ENCODE data around the gene TMEM187. TPM values are rescaled to one million over a fixed set of nuclear protein-coding genes. Genes with fewer than 3 reads are reported as not detected.
"Not testable (repeated sequence)": the region's sequence is repeated elsewhere in the genome, so short reads cannot be mapped to it uniquely, and the experiment has no call there.

TMEM187 gene
- total RNA-seq, 1 experiment from 2014 or later: 0.97 TPM

DNA sequence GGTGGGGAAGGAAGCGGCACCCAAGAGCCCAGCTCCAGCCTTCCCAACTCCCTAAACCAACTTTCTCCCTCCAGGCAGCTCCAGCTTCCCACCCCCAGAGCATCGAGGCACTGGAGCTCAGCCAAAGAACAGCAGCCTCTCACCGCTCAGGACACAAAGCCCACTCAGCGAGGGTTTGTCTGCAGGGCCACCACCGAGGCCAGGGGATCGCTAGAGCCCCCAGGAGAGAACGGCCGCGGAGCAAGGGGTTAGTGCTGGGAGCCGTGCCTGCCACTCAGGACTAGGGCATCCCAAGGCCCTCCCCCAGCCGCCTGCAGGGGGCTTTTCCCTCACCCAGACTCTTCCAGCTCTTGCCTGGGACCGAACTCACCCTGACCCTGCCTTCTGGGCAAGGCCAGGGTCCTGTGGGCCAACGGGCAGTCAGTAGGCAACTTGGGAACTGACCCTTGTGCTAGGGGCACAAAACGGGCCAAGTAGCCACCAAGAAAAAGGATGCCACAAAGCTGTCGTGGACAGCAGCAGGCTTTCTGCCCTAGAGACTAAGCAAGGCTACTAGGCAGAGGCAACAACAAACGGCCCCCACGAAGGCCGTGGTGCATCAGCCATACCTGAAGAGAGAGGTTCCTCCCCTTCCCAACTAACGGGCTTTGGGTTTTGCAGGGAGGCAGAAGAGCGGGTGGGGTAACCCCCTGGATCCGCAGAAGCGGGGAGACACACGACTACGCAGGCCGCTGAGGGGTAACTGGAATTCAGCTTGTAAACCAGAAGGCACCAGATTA lies 3.2 kb upstream of the TMEM187 start:
- Histone ChIP-seq H3K9me3 (replicated peaks) (no peaks in the 10 kb centered on the region), H3K4me1 (peaks cover 5% of the 10 kb centered on the region), H3K27me3 (no peaks in the 10 kb centered on the region), H3K36me3 (peaks cover 8% of the 10 kb centered on the region; the same call in 1 of the 2 replicates), H3K4me3 (peak overlapping the region; percentile 97), H3K27ac (peak overlapping the region; percentile 54)
- peak in 1 of 2 experiments; percentile 13 for DNase-seq

DNA sequence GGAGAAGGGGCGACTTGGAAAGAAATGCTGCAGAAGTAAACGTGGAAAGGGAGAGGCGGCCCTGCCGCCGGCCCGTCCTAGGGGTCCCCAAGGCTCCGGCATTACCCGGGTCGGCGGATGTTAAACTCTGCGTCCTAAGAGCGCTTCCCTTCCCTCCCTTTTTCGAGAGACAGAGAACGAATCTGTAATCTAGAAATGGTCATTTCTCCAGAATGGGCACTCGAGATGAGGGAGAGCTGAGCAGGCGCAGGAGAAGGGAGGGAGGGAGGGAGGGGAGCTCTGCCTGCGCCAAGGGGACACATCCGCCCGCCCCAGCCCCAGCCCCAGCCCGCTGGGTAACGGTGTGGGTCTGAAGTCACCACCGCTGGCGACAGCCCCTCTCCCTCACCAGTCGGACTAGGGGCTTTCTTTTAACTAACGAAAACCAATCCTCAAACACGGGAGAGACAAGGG lies 2.6 kb upstream of the TMEM187 start:
- H3K36me3 ChIP-seq: peaks cover 8% of the 10 kb centered on the region; the same call in 1 of the 2 replicates
- H3K27ac ChIP-seq: peak overlapping the region; percentile 54
- no peaks in the 10 kb centered on the region for H3K9me3 ChIP-seq (replicated peaks)
- DNase-seq: no peak
- peaks cover 5% of the 10 kb centered on the region for H3K4me1 ChIP-seq
- peak overlapping the region; percentile 97 for H3K4me3 ChIP-seq
- H3K27me3 ChIP-seq: no peaks in the 10 kb centered on the region

DNA sequence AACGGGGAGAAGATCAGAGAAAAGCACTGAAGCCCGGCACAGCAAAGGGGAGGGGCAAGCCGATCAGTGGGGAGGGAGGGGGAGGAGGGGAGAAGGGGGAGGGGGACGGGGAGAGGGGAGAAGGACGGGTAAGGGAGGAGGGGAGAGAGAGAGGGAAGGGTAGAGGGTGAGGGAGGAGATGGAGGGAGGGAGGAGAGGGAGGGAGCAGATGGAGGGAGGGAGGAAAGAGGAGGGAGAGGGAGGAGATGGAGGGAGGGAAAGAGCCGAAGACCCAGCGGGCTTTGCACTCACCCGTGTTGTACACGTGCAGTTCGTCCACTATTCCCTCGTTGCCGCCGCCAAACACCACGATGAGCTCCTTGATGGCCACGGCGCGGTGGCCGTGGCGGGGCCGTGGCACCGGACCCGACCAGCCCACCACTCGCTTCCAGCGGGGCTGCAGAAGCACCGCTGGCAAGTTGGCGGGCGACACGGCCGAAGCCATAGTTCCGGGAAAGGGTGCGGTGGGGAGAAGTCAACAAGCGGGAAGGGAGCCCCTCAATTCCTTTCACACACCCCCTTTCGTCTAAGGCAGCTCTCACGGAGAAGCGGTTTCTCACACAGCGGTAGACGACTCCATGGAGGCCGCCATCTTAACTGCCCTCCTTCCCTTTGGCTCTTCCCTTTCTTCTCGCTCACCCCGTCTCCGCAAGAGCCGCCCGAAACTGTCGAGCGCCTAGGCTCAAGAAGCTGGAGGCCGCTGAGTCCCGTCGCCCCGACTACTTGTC lies 2.0 kb upstream of the TMEM187 start:
- peak overlapping the region; percentile 97 for H3K4me3 ChIP-seq
- peak; percentile 59 to 67 for DNase-seq
- H3K36me3 ChIP-seq: peaks cover 8% of the 10 kb centered on the region; the same call in 1 of the 2 replicates
- H3K27ac ChIP-seq: peak overlapping the region; percentile 100
- H3K9me3 ChIP-seq (replicated peaks): no peaks in the 10 kb centered on the region
- peaks cover 5% of the 10 kb centered on the region for H3K4me1 ChIP-seq
- no peaks in the 10 kb centered on the region for H3K27me3 ChIP-seq

DNA sequence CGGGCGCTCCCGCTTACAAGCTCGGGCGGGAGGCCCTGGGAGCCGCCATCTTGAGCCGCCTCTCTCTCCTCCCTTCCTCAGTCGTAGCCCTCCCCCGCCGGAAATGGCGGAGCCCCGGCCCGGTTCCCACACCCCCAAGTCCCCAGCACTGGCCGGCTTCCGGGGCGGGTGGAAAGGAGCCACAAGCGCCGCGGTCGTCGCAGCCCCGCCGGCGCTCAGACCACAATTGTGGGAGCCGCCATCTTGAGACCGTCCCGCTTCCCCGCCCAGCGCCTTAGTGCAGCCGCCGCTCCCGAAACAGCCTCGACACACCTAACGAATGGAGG lies 1.5 kb upstream of the TMEM187 start:
- peaks cover 8% of the 10 kb centered on the region; the same call in 1 of the 2 replicates for H3K36me3 ChIP-seq
- H3K27me3 ChIP-seq: no peaks in the 10 kb centered on the region
- peak overlapping the region; percentile 100 for H3K27ac ChIP-seq
- peak overlapping the region; percentile 97 for H3K4me3 ChIP-seq
- H3K9me3 ChIP-seq (replicated peaks): no peaks in the 10 kb centered on the region
- peaks cover 5% of the 10 kb centered on the region for H3K4me1 ChIP-seq
- peak; percentile 84 to 87 for DNase-seq

DNA sequence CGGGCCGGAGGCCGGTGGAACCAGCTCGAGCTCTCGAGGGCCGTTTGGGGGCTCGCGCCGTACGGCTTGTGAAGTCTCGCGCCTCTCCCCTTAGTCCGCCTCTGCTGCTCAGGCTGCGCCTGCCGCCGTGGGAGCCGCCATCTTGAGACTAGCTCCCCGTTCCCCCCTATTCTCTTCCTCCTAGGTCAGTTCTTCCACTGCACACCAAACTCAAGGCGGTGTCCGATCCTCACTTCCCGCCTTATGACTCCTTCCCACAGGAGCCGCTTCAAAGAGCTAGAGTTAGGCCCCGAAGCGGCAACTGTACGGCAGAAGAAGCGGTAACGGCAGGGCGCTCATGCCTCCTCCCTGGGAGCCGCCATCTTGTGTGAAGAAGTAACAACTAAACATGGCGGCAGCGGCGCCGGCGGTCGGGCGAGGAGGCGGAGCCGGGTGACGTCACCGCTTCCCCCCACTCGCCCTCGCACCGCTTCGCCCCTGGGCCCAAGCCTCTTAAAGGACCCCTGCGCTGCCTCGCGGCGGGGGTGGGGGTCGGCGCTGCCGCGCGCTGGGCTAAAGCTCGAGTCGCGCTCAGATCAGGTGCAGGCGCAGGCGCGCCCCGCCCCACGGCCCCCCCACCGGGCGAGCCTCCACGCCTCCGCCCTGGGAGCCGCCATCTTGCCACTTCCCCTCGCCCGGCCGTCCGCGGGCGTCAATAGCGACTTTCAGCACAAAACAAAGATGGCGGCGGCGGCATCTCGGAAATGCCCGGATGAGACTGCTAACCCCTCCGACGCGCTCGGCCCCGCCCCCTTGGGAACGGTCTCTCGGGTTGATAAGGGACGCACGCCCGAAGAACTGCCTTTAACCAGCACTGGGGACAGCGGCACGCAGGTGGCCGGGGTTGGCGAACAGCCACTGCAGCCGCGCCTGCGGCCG lies 845 bp upstream of the TMEM187 start, which contains the start of gene HCFC1:
Gene HCFC1 (minus strand): TSS at position 369 of the 918 bp plus-strand sequence. CDS start 978 bp downstream, outside the sequence.
- no peaks in the 10 kb centered on the region for H3K9me3 ChIP-seq (replicated peaks)
- H3K4me3 ChIP-seq: peak within 1 kb of the TSS; percentile 97
- H3K4me1 ChIP-seq: peaks cover 5% of the 10 kb centered on the region
- H3K36me3 ChIP-seq: peaks cover 8% of the 10 kb centered on the region; the same call in 1 of the 2 replicates
- DNase-seq: peak; percentile 91 to 92
- H3K27me3 ChIP-seq: no peaks in the 10 kb centered on the region
- H3K27ac ChIP-seq: peak within 1 kb of the TSS; percentile 100

DNA sequence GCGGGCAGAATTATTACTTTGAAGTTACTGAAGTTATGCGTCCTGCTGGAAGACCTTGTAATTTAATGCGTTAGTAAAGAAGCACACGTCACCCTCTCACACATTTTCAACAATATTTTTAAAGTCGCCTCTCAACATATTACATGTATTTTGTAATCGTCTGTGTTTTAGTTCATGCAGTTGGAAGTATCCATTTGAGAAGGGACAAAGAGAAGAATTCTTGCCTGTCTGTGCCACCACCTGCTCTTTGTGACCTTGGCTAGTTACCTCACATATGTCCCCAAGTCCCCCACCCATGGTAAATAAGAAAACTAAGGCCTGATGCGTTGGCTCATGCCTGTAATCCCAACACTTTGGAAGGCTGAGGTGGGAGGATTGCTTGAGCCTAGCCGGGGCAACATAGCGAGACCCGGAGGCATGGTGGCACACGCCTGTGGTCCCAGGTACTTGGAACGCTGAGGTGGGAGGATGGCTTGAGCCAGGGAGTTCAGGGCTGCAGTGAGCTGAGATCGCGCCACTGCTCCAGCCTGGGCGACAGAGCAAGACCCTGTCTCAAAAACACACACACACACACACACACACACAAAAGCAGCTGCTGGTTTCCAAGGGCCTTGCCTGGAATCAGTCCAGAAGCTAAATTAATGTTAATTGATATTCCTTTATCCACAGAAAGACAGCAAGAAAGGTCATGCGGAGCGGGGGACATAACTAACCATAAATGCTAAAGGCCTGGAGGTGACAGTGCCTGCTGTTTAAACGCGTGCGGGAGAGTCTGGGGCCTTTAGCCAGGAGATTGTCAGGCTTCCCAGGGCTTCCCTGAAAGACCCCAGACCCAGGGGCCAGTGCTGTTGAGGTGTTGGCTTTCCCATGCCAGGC lies 811 bp downstream of the TMEM187 start:
- no peaks in the 10 kb centered on the region for H3K27me3 ChIP-seq
- H3K4me1 ChIP-seq: peaks cover under 1% of the 10 kb centered on the region
- peaks cover 3% of the 10 kb centered on the region; the same call in 1 of the 2 replicates for H3K36me3 ChIP-seq
- DNase-seq: peak in 1 of 2 experiments; percentile 10
- peak overlapping the region; percentile 86 for H3K27ac ChIP-seq
- H3K9me3 ChIP-seq (replicated peaks): no peaks in the 10 kb centered on the region
- peak overlapping the region; percentile 97 for H3K4me3 ChIP-seq

DNA sequence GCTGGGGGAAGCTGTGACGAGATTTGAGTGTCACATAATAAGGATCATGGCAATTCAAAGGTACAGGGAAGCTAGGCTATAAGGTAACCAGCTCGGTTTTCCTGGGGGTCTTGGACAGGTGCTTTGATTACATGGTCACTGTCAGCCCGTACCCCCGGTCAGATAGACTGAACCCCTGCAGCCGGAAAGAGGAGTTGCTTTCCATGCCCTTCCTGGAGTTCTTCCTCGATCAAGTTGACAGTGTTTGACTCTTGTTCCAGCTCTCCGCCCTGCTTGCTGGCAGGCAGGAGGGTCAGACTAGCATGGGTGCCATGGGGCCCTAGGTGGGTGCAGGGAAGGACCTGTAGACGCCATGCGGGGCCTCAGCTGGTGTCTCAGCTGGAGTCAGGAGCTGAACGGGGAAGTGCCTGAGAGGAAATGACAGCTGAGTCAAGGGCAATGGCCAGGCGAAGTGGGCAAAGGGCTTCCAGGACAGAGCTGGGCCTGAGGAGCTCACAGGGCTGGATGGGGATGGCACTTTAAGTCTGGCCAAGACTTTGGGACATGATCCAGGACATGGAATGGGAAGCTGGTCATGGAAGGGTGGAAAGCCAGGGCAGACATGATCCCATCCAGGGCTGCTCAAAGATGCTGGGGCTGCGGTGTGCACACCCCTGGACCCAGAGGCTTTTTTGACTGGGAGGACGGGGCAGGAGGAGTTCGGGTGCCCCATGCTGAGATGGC lies 1.6 kb downstream of the TMEM187 start:
- Histone ChIP-seq H3K4me1 (no peaks in the 10 kb centered on the region), H3K9me3 (replicated peaks) (no peaks in the 10 kb centered on the region), H3K27me3 (no peaks in the 10 kb centered on the region), H3K4me3 (no peak overlapping the region), H3K36me3 (no peaks in the 10 kb centered on the region), H3K27ac (no peak overlapping the region; the same call in 1 of the 2 replicates)
- DNase-seq: no peak

DNA sequence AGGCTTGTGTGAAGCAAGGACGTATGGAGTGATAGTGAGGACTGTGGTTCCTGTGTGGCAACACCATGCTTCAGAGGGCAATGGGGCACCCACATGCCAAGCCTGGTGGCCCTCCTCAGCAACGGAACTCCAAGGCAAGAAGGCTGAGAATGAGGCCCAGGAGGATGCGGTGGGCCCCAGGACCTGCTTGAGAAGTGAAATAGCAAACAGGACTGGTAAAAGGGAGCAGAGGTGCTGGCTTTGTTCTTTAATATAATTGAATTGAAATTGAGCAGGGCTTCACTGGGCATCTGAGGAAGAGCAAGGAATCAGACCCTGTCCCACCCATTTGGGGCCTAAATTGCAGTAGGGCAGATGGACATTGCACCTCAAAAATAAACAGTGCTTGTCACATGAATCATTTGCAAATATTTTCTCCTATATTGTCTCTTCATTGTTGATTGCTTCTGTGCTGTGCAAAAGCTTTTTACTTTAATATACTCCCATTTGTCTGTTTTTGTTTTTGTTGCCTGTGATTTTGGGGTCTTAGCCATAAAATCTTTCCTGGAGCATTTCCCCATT lies 2.3 kb downstream of the TMEM187 start:
- H3K36me3 ChIP-seq: no peaks in the 10 kb centered on the region
- no peak for DNase-seq
- no peak overlapping the region for H3K4me3 ChIP-seq
- no peak overlapping the region for H3K27ac ChIP-seq
- no peaks in the 10 kb centered on the region for H3K9me3 ChIP-seq (replicated peaks)
- H3K27me3 ChIP-seq: no peaks in the 10 kb centered on the region
- no peaks in the 10 kb centered on the region for H3K4me1 ChIP-seq

DNA sequence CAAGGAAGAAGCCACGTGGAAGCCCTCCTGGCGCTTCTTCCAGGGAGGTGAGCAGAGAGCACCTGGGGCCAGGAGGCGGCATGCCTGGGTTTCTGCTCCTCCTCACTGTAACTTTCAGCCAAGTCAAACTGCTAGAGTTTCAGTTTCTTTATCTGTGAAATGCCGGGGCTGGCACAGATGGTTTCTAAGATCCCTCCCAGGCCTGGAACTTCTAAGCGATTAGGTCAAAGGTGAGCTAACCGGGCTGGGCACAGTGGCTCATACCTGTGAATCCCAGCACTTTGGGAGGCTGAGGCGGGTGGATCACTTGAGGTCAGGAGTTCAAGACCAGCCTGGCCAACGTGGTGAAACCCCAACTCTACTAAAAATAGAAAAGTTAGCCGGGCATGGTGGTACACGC lies 7.8 kb downstream of the TMEM187 start:
- H3K27ac ChIP-seq; H3K36me3 ChIP-seq; H3K4me1 ChIP-seq; H3K27me3 ChIP-seq; DNase-seq; H3K4me3 ChIP-seq; H3K9me3 ChIP-seq (replicated peaks): not testable (repeated sequence)

DNA sequence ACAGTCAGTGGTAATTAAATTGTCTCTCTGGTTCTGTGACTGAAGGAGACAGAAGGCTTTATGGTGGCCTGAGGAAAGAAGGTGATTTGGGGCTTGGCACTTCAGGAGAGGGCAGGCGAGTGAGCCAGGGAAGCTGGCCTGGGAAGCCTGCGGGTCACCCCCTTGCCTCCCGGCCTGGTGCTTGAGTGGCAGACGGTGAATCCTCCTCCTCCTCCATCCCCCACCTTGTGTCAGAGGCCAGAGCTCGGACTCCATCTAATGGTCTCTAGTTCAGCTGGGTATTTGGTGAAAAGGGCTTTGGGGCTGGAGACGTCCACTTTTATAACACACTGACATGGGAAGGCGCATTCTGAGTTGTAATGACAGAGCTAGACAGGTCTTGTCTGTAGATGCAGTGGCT lies 8.7 kb downstream of the TMEM187 start:
- H3K4me3 ChIP-seq: no peak overlapping the region
- DNase-seq: no peak
- no peaks in the 10 kb centered on the region; the same call in 1 of the 2 replicates for H3K4me1 ChIP-seq
- no peak overlapping the region for H3K27ac ChIP-seq
- H3K9me3 ChIP-seq (replicated peaks): no peaks in the 10 kb centered on the region
- H3K36me3 ChIP-seq: no peaks in the 10 kb centered on the region
- H3K27me3 ChIP-seq: no peaks in the 10 kb centered on the region

DNA sequence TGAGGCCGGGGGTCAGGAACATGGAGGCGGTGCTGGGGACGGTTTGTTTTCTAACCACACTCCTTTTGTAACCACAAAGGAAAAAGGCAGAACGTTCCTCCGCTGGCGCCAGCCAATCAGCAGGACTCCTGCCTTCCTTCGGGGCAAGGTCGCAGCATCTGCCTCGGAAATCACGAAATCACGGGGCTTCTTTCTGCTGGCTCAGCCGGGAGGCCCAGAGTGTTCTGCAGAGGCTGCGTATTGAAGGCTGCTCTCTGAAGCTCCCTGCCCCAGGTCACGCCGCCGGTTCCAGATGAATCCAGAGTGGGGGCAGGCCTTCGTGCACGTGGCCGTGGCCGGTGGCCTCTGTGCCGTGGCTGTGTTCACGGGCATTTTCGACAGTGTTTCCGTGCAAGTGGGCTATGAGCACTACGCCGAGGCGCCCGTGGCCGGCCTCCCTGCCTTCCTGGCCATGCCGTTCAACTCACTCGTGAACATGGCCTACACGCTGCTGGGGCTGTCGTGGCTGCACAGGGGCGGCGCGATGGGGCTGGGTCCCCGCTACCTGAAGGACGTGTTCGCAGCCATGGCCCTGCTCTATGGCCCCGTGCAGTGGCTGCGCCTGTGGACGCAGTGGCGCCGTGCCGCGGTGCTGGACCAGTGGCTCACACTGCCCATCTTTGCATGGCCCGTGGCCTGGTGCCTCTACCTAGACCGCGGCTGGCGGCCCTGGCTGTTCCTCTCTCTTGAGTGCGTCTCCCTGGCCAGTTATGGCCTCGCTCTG lies 9.4 kb downstream of the TMEM187 start:
- Histone ChIP-seq H3K36me3 (no peaks in the 10 kb centered on the region), H3K4me1 (no peaks in the 10 kb centered on the region; the same call in 1 of the 2 replicates), H3K27ac (no peak overlapping the region), H3K27me3 (no peaks in the 10 kb centered on the region), H3K4me3 (no peak overlapping the region), H3K9me3 (replicated peaks) (no peaks in the 10 kb centered on the region)
- no peak for DNase-seq

DNA sequence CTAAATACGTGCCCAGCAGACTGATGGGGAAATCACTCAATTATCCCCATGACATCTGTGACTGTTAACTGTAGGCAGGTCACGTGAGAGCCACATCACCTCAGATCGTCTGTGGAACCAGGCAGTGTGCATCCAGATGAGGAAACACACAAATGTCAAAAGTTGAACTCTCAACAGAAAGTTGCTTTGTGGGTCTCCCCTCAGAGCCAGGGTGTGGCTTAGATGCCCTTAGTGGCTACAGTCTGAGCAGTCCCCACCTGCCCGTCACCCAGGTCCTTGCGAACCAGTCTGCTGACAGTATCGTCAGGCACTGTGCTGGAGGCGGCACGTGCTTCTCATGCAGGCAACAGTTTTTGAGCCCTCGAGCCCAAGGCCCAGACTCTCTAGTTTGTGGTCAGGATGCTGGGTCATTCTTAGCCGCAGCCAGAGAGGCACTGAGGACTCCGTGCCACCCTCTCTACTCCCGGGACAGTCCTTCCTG lies 10.8 kb downstream of the TMEM187 start:
- Histone ChIP-seq H3K27me3 (no peaks in the 10 kb centered on the region), H3K4me3 (no peak overlapping the region), H3K9me3 (replicated peaks) (no peaks in the 10 kb centered on the region), H3K36me3 (no peaks in the 10 kb centered on the region), H3K4me1 (no peaks in the 10 kb centered on the region; the same call in 1 of the 2 replicates), H3K27ac (no peak overlapping the region)
- no peak for DNase-seq
